ENCODE measurements around the gene ARVCF.

Gene ARVCF

DNA sequence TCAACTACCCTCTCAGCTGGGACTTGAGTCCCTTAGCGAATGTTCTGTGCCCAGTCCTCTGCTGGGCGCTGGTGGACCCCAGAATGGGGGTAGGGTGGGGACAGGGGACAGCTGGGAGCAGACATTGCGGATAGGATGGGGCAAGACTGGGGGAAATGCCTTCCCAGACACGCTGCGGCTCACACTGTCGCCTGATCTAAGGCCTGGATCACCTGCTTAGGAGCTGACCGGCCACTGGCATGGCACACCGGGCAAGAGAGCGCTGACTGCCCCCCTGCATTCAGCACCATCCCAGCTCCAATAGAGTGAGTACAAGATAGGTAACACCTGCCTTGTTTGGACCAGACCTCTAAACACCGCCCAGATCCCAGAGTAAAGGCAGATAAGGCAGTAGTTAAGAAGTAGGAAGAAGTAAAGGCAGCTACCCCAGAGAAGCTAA, 1.4 kb downstream of the ARVCF start:
- DNase-seq: no peak

DNA sequence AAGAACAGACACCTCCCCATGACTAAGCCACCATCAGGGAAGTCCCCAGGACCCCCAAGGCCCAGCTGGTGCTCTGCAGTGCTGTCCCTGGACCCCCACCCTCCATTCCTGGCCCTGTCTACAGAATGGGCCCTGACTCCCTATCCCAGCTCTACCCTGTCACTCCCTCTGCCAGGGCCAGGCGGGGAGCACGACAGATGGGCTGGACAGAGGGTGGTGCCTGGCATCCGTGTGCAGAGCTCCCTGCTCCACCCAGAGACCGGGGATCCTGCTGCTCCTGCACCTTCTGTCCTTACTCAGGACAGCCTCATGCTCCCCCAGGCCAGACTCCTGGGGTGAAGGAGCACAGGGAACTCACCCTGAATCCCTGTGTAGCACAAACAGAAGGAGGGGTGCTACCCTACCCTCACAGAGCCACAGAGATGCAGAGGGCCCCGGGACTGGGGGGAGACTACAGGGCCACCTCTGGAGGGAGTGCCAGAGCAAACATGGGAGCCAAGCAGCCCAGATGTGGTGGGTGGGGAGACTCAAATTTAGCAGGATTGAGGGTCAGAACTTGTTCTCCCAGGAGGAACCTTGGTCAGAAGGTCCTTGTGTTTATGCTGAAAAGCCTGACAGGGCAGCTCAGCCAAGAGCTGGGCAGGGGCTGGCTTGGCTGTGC, 2.0 kb downstream of the ARVCF start:
- DNase-seq: no peak

DNA sequence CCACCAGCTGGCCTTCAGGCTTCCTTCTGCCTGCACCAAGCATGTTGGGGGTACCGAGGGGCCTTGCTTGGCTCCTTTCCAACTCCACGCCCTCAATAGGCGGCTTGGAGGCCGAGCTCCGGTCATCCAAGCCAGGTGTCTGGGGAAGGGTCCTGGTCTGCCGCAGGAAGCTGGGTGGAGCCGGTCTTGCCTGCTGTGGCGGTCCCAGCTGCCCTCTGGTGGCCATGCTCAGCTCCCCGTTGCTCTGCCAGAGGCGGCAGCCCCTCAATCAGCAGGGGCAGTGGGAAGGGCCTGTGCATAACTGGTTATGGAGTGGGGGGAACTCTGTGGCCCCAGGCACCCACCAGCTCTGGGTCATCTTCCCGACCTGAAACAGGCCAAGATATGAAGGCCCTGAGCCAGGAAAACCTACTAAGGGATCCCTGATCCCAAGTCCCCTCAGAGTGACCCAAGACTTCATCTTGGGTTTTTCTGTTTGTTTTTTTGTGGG, 3.2 kb downstream of the ARVCF start:
- DNase-seq: no peak

DNA sequence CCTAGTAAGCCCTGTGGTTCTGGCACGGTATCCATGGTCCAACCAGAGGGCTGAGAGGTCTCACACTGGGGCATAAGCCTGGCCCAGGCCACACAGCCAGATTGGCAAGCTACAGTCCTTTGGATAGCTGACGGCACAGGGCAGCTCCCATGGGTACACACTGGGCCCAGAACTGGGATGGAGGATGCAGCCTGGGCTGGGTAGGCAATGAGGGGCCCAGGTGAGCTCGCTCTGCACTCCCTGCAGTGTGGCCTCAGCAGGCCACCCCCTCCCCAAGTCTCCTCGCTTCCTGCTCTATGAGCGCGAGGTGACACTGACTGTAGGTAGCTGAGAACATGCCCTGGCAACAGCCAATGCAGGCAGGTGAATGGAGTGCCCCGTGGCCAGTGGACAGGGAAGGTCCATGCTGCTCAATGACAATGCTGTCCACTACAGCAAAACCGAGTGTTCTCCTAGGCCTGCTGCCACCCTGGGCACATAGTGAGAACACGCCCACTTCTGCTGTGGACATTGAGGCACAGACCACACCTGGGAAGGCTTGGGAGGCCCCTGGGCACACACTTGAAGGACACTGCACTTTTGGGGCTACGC, 3.8 kb downstream of the ARVCF start:
- no peak for DNase-seq

DNA sequence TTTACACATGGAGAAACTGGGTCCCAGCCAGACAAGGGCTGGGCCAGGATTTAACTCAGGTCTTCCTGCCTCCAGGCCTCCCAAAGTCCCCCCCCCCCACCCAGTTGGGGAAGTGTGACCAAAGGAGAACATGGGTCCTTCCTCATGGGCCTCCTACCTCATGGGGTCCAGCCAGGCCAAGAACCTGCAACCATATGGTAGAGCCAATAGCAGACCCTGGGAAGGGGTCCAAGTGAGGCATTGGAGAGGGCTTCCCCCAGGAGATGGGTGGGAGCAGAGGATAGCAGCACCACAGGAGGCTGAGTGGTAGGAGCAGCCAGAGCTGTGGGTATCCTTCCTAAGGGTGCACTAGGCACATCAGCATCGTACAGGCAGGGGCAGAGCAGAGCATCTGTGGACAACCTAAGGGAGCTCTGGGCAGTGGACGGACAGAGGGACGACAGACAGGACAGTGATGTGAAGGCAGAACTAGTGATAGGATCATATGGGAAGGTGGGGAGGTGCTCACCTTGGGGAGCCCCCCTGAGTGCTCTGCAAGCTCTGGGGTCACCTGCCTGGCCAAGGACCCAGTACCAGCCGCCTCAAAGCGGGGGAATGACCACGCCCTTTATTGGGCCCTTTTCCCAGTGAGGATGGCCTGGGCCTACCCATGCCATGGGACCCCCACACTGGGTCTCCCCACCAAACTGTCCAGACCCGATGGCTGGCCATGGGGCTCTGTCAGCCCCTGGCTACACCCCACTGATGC, 4.5 kb downstream of the ARVCF start:
- no peak for DNase-seq

DNA sequence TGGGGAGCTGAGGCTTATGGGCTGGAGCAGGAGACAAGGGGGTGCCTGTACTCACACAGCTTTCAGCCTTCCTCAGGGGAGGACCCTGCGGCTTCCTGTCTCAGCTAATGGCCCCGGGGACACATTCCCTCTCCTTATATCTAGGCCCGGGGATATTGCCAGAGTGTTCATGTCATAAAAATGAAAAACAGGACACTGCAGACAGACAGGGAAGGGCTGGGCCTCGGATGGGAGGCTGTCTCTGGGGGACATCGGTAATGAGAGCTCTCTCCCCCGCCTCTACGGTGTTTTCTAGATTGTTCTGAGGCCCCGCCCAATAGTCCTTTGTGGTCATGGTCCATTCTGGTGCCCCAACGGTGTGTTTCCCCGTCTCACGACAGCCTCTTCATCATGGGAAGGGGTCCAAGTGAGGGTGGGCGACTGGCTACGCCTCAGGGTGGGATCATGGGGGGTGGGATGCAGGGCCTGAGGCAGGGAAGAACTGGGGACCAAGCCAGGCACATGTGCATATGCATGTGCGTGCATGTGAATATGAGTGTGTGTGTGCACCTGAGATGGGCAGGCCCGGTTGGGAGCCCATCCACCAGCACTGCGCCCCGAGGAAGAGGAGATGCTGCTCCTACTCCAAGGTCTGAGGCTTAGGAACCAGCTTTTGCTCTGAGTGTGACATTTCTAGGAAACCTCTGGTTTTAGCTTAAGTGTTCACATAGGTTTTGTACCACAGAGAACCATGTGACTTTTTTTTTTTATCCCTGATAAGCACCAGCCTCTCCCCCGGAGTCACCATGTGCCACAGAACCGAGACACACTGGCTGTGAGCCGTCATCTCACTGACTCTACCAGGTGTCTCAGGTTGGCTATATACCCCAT, 5.3 kb downstream of the ARVCF start:
- no peak for DNase-seq

DNA sequence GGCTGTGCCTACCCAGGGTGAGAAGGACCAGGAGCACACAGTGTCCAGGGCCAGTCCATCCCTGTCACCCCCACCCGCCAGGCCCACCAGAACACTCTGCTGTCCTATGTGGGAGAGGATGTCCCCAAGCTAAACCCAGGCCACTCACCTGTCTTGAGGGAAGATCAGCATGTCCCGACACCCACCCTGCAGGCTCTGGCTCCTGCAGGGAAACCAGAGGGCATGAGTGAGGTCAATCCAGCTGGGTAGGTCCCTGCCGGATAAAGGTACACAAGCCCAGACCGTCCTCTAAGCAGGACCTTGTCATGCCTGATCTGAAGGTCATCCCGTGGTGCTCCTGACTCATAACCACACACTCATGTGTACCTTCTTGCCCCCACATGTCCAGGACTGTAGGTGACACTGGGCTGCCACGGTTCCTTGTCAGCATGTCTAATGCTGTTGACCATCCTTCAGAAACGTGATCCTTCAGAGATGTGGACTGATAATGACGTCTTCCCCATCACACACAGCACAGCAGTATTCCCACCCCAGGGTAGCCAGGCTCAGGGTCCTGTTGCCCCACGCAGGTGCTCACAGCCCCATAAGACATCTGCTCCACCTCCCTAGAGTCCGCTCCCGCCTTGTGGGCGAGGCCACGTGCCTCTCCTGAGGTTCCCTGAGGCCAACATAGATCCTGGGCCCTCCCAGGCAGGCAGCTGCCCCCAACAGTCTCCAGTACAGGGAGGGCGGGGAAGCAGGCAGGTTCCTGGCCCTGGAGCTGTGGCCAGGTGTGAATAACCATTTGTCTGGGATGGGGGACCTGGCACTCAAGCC, 6.1 kb downstream of the ARVCF start:
- no peak for DNase-seq

DNA sequence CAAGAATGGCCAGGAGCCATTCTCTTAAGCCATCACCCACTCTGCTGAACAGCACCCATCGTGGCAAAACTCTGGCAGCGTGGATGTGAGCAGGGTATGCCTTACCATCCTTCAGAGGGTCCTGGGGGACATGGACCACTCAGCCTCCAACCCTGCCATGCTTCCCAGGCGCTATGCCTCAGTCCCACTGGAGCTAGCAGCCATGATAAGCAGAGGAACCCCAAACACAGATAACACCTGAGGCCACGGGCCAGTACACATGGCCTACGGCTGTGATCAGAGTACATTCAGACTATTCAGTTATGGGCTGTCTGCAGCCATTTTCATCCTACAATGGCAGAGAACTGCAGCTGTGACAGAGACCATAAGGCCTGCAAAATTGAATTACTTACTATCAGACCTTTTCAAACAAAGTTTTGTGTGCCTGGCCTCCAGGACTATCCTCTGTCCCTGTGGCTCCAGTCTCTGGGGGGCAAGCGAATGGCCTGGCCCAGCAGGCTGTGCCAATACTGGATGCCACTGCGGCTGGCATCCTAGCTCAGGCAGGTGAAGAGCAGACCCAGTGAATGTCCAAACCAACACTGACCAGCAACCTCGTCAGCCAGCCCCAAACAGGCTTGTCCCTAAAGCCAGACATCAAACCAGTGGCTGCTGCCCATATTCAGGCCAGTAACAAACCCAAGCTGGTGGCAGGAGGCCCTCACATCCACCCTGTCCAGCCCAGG, 6.9 kb downstream of the ARVCF start:
- DNase-seq: no peak

DNA sequence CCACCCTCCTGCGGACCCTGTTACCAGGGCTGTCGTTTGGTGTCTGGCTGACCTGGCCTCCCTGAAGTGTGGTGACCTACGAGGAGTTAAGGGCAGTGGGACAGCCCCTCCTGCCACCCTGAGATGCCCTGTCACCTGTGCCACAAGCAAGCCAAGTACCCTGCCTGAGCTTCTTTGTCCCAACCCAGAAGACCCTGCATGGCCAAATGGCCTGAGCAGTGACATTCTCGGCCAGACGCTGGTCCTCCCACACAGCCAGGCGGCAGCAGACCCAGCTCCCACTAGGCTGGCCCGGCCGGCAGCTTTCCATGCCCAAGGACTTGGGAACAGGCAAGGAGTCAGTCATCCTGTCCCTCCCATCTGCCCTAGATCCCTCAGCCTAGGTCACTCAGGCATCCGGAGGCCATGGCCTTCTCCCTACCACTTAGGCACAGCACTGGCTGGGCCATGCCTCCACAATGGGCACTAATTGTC, 7.6 kb downstream of the ARVCF start:
- DNase-seq: no peak

DNA sequence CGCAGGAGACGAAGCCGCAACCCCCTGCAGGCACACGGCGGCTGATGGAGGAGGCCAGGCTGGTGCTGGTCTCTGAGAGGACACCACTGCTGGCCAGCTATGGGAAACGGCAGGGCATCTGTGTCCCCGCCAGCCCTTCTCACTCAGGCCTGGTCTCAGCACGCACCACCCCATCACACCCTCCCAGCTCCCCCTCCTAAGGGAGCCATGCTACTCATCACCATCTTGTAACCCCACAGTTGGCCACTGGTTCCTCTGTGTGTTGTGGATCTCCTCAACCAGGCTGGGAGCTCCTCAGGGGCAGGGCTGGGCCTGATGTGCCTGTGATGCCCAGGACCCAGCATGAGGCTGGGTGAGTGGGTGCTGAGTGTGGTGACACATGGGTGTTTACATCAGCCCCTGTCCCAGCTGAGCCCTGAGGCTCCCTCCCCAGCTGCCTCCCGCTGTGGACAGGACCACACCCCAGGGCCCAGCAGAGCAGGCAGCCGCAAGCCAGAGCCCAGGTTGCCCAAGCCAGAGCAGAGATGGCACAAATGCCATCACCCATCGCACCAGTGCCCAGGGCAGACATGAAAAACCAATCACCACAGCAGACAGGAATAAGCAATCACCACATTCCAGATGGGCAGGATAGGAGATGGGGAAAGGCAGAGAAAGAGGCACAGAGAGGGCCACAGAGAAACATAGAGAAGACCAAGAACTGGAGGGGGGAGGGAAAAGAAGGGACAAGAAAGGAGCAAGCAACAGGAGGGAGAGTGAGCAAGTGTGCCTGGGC, 8.2 kb downstream of the ARVCF start:
- DNase-seq: no peak

DNA sequence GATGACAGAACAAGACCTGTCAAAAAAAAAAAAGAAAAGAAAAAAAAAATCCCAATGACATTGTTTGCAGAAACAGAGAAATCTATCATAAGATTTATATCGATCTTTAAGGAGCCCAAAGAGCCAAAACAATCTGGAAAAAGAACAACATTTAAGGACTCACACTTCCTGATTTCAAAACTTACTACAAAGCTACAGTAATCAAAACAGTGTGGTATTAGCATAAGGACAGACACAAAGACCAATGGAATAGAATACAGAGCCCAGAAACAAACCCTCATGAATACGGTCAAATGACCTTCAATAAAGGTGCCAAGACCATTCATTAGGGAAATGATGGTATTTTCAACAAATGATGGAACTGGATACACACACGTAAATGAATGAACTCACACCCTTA, 12.2 kb downstream of the ARVCF start:
- DNase-seq: no peak

DNA sequence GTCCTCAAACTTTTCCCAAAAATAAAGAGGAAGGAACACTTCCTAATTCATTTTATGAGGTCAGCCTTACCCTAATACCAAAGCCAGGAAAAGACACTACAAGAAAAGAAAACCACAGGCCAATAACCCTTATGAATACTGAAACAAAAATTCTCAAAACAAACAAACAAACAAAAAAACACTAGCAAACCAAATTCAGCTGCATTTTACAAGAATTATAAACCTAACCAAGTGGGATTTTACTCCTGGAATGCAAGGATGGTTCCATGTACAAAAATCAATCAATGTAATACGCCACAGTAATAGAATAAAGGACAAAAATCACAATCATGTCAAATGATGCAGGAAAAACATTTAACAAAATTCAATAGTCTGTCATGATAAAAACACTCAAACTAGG, 13.3 kb downstream of the ARVCF start:
- DNase-seq: no peak

DNA sequence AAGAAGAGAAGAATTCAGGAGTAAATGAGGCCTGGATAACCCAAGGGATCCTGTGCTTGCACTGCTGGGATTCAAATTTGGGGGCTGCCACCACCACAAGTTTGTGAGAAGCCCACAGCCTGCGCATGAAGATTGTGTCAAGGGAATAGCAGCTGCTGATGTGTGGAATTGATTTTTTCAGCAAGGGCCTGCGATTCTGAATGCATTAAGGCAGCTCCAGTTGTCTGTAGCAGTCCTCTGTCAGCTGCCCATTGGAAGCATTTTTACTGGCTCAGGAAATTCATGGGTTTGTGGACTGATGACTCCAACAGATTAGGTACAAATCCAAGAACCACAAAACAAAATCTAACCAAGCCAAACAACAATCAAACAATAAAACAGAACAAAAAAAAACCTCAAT, 14.0 kb downstream of the ARVCF start:
- no peak for DNase-seq

DNA sequence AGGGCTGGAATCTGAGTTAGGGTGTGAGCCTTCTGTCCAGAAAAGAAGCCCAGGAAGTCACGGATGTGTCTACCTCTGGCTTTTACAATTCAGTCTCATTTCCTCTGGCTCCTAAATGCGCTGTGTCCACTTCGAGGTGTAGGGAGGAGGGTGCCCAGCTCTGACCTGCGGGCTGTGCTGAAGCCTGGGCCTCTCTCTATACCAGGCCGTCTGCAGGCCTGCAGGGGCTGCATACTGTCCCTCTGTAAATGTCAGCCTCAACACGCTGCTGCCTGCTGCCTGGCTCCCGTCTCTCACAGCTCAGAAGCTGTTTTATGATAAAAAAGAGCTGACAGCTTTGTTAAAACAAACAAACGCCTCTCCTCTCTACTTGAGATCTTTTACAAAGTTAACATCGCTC, 14.5 kb downstream of the ARVCF start:
- DNase-seq: no peak

DNA sequence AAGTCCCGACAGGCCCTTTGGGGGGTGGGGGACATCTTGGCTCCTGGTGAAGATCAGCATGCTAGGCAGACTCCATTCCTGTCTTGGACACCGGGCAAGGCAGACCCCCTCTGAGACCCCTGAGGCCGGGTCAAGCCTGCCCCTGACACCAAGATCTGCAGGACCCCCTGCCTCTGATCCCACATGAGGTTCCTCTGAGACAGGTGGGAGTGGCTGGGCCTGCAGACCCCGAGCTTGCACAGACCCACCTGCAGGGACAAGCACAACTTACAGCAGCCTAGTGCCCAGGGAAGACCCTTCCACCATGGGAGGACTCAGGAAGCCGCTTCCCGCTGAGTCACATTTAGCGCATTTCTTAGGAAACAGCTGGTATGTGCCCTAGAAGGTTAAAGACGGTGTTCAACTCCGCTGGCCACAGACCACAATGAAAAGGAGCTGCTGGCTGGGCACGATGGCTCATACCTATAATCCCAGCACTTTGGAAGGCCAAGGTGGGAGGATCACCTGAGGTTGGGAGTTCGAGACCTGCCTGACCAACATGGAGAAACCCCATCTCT, 15.5 kb downstream of the ARVCF start:
- no peak for DNase-seq

DNA sequence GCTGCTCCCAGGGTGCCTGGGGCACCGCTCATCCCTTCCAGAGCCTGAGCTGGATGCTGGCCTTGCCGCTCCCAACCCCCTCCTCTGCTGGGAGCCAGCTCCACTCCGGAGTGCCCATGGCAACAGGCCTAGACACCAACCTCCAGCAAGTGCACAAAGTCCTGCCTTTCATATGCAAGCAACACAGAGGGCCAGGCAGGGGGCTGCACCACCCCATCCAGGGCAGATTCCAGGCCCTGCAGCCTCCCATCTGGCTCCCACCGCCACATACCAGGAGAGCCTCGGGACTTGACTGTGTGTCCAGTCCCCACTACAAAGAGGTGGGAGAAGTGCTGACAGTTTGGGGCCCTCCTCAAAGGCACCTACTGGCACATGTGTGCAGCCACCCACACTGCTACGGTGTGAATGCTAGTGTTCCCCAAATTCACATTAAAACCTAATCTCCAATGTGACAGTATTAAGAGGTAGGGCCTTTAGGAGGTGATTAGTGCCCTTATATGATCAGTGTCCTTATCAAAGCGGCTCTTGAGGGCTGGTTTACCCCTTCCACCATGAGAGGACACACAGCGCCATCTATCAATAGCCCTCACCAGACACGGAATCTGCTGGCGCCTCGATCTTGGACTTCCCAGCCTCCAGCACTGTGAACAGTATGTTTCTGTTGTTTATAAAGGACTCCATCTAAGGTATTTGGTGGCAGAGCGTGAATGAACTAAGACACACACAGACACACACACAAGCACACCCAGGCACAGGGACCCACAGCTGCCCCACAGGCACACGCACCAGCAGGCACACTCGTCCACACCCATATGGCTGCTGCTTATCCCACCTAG, 16.2 kb downstream of the ARVCF start:
- no peak for DNase-seq

DNA sequence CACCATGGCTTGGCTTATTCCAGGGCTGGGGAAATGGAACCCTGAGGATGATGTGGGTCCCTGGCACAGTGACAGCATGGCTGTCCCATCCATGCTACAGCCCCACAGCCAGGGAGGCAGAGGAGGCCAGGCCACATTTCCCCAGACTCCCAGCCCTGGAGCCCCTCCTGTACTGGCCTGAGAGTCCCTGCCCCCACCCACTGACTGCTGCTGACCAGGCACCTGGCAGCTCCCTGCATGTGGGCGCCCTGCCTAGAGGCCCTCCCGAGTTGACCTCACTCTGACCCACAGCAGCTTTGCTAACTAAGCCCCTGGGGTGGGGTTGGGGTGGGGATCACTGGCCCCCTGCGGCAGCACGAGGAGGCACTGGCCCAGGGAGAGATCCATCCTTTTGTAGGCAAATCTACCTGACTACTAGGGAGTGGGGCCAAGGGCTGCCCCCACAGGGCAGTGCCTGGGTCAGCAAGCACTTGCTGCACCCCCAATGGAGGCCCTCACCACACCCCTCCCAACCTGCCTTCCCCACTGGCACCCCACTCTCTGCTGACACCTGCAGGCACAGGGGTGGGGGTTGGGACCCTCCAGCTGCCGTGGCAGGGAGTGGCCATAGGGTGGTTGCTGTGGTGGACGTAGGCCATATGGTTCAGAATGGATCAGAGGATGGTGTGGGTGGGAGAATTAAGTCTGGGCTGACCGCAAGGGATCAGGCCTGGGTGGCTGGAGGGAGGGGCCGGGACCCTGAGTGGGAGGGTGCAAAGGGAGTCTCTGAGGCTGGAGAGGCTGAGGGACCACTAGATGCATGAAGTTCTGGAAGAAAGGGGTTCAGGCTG, 17.4 kb downstream of the ARVCF start:
- DNase-seq: no peak

DNA sequence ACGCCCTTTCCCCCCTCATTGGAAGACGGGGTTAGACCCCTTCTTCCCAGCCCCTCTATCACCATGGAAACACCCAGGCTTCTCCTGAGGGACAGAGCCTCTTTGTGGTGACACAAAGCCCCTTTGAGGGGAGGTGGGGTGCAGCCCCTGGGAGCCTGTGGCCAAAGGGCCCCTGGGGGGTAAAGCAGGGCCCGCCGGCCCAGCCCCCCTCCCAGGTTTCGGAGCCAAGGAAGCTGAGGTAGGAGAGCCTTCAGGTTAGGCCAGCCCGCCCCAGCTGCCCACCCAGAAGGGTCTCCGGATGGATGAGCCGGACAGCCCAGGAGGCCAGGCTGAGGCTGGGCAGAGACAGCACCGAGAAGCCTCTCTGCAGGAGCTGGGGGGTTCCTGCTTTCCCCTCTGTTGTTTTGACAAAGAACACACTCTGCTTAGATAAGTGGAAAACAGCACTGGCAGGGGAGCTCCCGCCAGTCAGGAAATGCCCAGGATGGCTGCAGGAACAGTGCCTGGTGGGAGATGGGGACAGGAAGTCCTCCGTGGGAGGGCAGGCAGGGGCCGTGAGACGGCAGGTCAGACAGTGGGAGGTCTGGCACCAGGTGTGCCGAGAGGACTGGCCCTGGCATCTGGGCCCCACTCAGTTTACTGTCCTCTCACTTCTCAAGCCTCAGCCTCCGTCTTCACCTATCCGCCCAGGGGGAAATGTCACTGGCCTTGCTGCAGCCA, 18.2 kb downstream of the ARVCF start:
- DNase-seq: no peak
